NCI-H2081 treated with DMSO at 0.1 percent for 48 hours (cell line): ENCODE measurements around the gene KDM5C.

Source experiments
- DNase-seq: peaks from one replicate; lab custom pipeline; 2025; lab: John Stamatoyannopoulos, UW

The KDM5C gene

GRCh38 chrX:53250556-53250955 is 25.5 kb upstream of the KDM5C start:
- DNase-seq: no peak

- DNase-seq: no peak
These were observed 24.5 kb upstream of the KDM5C start for GRCh38 chrX:53249408-53250042.

GRCh38 chrX:53247928-53248327 is 22.9 kb upstream of the KDM5C start:
- no peak for DNase-seq

- no peak for DNase-seq
These were observed 21.2 kb upstream of the KDM5C start for GRCh38 chrX:53246231-53246630.

GRCh38 chrX:53244610-53245009 is 19.6 kb upstream of the KDM5C start:
- no peak for DNase-seq

GRCh38 chrX:53242310-53242709 is 17.3 kb upstream of the KDM5C start:
- no peak for DNase-seq

- DNase-seq: no peak
These were observed 16.6 kb upstream of the KDM5C start for GRCh38 chrX:53241558-53241957.

GRCh38 chrX:53239474-53239873 is 14.5 kb upstream of the KDM5C start:
- DNase-seq: no peak

GRCh38 chrX:53237056-53237455 is 12.0 kb upstream of the KDM5C start:
- DNase-seq: no peak

GRCh38 chrX:53236025-53236679 is 11.1 kb upstream of the KDM5C start:
- no peak for DNase-seq

- no peak for DNase-seq
These were observed 10.6 kb upstream of the KDM5C start for GRCh38 chrX:53235566-53235965.

- no peak for DNase-seq
These were observed 9.5 kb upstream of the KDM5C start for GRCh38 chrX:53234484-53234883.

- no peak for DNase-seq
These were observed 8.5 kb upstream of the KDM5C start for GRCh38 chrX:53233536-53233935.

GRCh38 chrX:53230116-53230515 is 5.1 kb upstream of the KDM5C start:
- DNase-seq: no peak

GRCh38 chrX:53227224-53227765 is 2.3 kb upstream of the KDM5C start:
- no peak for DNase-seq

- no peak for DNase-seq
These were observed 800 bp downstream of the KDM5C start for GRCh38 chrX:53223955-53224859.

GRCh38 chrX:53223068-53223693 is 1.8 kb downstream of the KDM5C start:
- DNase-seq: no peak

GRCh38 chrX:53211391-53211978 is 13.5 kb downstream of the KDM5C start:
- no peak for DNase-seq

GRCh38 chrX:53196678-53197077 is 28.3 kb downstream of the KDM5C start:
- no peak for DNase-seq

- DNase-seq: no peak
These were observed 29.6 kb downstream of the KDM5C start for GRCh38 chrX:53195401-53195800.

GRCh38 chrX:53194308-53194707 is 30.7 kb downstream of the KDM5C start:
- no peak for DNase-seq

GRCh38 chrX:53193093-53193492 is 31.9 kb downstream of the KDM5C start:
- no peak for DNase-seq
